Measurements from ENCODE around the gene CIDEA.

Gene CIDEA

DNA sequence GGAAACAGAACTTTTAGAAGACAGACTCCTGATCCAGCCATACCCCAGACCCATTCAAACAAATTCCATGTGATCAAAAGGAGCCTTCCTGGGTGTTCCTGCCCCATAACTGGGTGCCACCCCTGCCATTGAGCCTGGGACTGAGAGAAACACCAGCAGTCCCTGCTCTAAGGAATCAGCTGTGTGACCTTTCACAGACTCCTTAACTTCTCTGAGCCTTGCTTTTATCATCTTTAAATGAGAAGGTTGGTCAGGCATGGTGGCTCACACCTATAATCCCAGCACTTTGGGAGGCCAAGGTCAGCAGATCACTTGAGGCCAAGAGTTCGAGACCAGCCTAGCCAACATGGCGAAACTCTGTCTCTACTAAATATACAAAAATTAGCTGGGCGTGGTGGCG lies 20.6 kb downstream of the CIDEA start:
- Histone ChIP-seq H3K4me1 (ENCODE audit: low read length) (peaks cover 5% of the 10 kb centered on the region; the same call in 1 of the 2 replicates), H3K9me3 (replicated peaks; ENCODE audit: insufficient read depth, low read length) (no peaks in the 10 kb centered on the region), H3K36me3 (replicated peaks; ENCODE audit: insufficient read depth, low read length) (no peaks in the 10 kb centered on the region), H2AFZ (ENCODE audit: low read length) (no peak overlapping the region), H3K79me2 (ENCODE audit: low read length) (no peaks in the 10 kb centered on the region), H3F3A (ENCODE audit: insufficient read depth, low read length) (no peaks in the 10 kb centered on the region), H3K27ac (ENCODE audit: low read length) (no peak overlapping the region), H3K27me3 (replicated peaks; ENCODE audit: insufficient read depth, low read length) (no peaks in the 10 kb centered on the region), H4K20me1 (ENCODE audit: insufficient read depth, low read length) (no peaks in the 10 kb centered on the region), H3K9me2 (replicated peaks; ENCODE audit: insufficient read depth, low read length) (no peaks in the 10 kb centered on the region), H3K4me3 (ENCODE audit: low read length) (no peak overlapping the region), H3K4me2 (ENCODE audit: low read depth, low read length) (no peak overlapping the region), H3K9ac (ENCODE audit: low read length) (no peak overlapping the region)
- DNase-seq: no peak
- TF ChIP-seq, protein P1, sequence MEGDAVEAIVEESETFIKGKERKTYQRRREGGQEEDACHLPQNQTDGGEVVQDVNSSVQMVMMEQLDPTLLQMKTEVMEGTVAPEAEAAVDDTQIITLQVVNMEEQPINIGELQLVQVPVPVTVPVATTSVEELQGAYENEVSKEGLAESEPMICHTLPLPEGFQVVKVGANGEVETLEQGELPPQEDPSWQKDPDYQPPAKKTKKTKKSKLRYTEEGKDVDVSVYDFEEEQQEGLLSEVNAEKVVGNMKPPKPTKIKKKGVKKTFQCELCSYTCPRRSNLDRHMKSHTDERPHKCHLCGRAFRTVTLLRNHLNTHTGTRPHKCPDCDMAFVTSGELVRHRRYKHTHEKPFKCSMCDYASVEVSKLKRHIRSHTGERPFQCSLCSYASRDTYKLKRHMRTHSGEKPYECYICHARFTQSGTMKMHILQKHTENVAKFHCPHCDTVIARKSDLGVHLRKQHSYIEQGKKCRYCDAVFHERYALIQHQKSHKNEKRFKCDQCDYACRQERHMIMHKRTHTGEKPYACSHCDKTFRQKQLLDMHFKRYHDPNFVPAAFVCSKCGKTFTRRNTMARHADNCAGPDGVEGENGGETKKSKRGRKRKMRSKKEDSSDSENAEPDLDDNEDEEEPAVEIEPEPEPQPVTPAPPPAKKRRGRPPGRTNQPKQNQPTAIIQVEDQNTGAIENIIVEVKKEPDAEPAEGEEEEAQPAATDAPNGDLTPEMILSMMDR (IDR thresholded peaks at IDR 0.05; ENCODE audit: low read length): no peak
- TF ChIP-seq EZH2phosphoT487 (IDR thresholded peaks at IDR 0.05; ENCODE audit: low read length): no peak
- no peak for TF ChIP-seq EZH2 (optimal IDR thresholded peaks at IDR 0.05; ENCODE audit: low read depth, low read length)

DNA sequence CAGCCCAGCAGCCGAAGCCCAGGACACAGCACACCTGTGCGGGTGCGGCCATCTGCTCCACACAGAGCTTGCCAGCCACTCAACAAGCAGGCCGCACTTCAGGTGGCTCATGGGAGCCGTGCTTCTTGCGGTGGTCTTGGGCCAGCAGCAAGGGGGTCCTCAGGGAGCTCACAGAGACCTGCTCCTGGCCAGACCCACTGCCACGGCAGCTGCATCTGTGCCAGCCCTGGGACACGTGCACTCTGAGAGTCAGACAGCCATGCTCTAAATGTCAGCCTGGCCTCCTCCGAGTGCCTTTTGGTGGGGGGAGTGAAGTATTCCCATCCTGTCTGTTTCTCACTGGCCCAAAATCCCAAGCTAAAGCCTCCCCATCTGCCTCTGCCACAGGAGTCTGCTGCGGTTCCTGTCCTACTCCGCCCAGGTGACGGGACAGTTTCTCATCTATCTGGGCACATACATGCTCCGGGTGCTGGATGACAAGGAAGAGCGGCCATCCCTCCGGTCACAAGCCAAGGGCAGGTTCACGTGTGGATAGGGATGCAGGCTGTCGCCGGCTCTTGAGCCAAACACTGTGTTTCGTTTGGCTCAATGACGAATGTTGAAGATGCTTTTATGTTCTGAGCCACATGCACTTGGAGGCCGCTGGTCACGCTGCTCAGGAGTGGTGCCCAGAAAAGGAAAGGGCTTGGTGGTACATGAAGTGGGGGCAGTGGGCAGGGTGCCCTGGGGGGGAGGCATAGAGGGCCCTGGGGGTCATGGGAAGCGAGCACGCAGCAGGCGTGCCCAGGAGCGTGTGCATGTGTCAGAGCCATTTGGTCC lies 22.8 kb downstream of the CIDEA start:
- Histone ChIP-seq H2AFZ (ENCODE audit: low read length) (no peak overlapping the region), H3K27ac (ENCODE audit: low read length) (no peak overlapping the region), H3K4me3 (ENCODE audit: low read length) (no peak overlapping the region), H3K27me3 (replicated peaks; ENCODE audit: insufficient read depth, low read length) (no peaks in the 10 kb centered on the region), H3K9me3 (replicated peaks; ENCODE audit: insufficient read depth, low read length) (no peaks in the 10 kb centered on the region), H3K9me2 (replicated peaks; ENCODE audit: insufficient read depth, low read length) (no peaks in the 10 kb centered on the region), H4K20me1 (ENCODE audit: insufficient read depth, low read length) (no peaks in the 10 kb centered on the region), H3K4me1 (ENCODE audit: low read length) (peaks cover 5% of the 10 kb centered on the region; the same call in 1 of the 2 replicates), H3F3A (ENCODE audit: insufficient read depth, low read length) (no peaks in the 10 kb centered on the region), H3K9ac (ENCODE audit: low read length) (no peak overlapping the region), H3K4me2 (ENCODE audit: low read depth, low read length) (no peak overlapping the region), H3K36me3 (replicated peaks; ENCODE audit: insufficient read depth, low read length) (no peaks in the 10 kb centered on the region), H3K79me2 (ENCODE audit: low read length) (no peaks in the 10 kb centered on the region)
- DNase-seq: no peak
- TF ChIP-seq EZH2 (optimal IDR thresholded peaks at IDR 0.05; ENCODE audit: low read depth, low read length) (no peak), EZH2phosphoT487 (IDR thresholded peaks at IDR 0.05; ENCODE audit: low read length) (no peak)
- TF ChIP-seq, protein P1 (IDR thresholded peaks at IDR 0.05; ENCODE audit: low read length): no peak

DNA sequence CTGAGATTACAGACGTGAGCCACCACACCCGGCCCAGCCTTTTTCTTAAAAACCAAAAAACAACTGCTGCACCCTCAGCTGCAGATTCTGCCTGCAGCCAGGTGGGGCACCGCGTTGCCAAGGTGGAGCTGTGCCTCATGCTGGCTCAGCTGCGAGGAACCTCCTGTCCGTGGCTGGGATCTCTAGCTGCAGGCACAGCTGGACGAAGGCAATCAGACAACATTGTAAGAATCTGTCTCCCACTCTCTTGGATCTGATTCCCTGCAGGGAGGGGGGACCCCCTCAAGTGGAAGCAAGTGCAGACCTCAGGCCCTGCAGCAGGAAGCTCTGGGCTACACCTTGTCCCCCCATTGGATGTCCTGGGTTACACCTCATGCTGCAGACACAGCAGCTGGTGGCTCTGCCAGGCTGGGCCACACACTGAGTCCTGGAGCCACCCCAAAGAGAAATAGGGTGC lies 24.1 kb downstream of the CIDEA start:
- Histone ChIP-seq H3K9me3 (replicated peaks; ENCODE audit: insufficient read depth, low read length) (no peaks in the 10 kb centered on the region), H3K79me2 (ENCODE audit: low read length) (no peaks in the 10 kb centered on the region), H2AFZ (ENCODE audit: low read length) (no peak overlapping the region), H3K4me2 (ENCODE audit: low read depth, low read length) (no peak overlapping the region), H3K4me1 (ENCODE audit: low read length) (peaks cover 5% of the 10 kb centered on the region; the same call in 1 of the 2 replicates), H3K9ac (ENCODE audit: low read length) (no peak overlapping the region), H3K27ac (ENCODE audit: low read length) (no peak overlapping the region), H3K36me3 (replicated peaks; ENCODE audit: insufficient read depth, low read length) (no peaks in the 10 kb centered on the region), H3K9me2 (replicated peaks; ENCODE audit: insufficient read depth, low read length) (no peaks in the 10 kb centered on the region), H4K20me1 (ENCODE audit: insufficient read depth, low read length) (no peaks in the 10 kb centered on the region), H3K4me3 (ENCODE audit: low read length) (no peak overlapping the region), H3F3A (ENCODE audit: insufficient read depth, low read length) (no peaks in the 10 kb centered on the region), H3K27me3 (replicated peaks; ENCODE audit: insufficient read depth, low read length) (no peaks in the 10 kb centered on the region)
- peak; percentile 64 for DNase-seq
- no peak for TF ChIP-seq EZH2phosphoT487 (IDR thresholded peaks at IDR 0.05; ENCODE audit: low read length)
- TF ChIP-seq EZH2 (optimal IDR thresholded peaks at IDR 0.05; ENCODE audit: low read depth, low read length): no peak
- TF ChIP-seq, protein P1 (IDR thresholded peaks at IDR 0.05; ENCODE audit: low read length): peak; percentile 41

Measured in MM.1S (cell line).